Stimulated activated CD8-positive, alpha-beta memory T cell treated with anti-CD3 and anti-CD28 coated beads, Interleukin-7, amount 100 ng/mL, for 4 hours (primary cell): ENCODE data around the gene SLC39A7.
"Not testable (repeated sequence)": the region's sequence is repeated elsewhere in the genome, so short reads cannot be mapped to it uniquely, and the experiment has no call there.

Experiments used
- DNase-seq, 2 donors: peaks; one replicate each; pipeline ENCODE4 v3.0.0-alpha.2; 2020; ENCODE audit warnings: low read depth in 2 of 2

Gene SLC39A7

DNA sequence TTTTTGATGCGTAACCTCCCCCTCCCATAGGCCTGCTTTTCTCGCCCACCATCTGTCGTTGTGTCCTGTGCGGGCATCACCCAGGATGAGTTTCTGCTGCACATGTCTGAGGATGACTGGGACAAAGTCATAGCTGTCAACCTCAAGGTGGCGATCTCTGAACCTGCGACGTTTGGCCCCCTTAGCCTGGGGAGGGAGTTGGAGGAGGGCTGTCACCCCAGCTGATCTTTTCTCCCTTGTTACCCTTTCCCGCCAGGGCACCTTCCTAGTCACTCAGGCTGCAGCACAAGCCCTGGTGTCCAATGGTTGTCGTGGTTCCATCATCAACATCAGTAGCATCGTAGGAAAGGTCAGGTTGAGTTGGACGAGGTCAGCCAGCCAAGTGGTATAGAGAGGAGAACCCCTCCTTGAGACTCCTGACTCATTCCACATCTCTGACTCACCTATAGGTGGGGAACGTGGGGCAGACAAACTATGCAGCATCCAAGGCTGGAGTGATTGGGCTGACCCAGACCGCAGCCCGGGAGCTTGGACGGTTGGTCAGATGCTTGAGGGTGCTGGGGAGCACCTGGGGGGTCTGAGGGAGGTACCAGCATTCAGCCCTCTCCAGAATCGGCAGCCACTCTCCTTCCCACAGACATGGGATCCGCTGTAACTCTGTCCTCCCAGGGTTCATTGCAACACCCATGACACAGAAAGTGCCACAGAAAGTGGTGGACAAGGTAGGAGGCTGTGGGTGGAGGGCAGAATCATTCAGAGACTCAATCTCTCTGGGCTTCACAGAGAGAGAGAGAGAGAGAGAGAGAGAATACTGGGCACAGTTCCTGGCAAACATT is 4.7 kb downstream of the SLC39A7 start:
- no peak for DNase-seq

DNA sequence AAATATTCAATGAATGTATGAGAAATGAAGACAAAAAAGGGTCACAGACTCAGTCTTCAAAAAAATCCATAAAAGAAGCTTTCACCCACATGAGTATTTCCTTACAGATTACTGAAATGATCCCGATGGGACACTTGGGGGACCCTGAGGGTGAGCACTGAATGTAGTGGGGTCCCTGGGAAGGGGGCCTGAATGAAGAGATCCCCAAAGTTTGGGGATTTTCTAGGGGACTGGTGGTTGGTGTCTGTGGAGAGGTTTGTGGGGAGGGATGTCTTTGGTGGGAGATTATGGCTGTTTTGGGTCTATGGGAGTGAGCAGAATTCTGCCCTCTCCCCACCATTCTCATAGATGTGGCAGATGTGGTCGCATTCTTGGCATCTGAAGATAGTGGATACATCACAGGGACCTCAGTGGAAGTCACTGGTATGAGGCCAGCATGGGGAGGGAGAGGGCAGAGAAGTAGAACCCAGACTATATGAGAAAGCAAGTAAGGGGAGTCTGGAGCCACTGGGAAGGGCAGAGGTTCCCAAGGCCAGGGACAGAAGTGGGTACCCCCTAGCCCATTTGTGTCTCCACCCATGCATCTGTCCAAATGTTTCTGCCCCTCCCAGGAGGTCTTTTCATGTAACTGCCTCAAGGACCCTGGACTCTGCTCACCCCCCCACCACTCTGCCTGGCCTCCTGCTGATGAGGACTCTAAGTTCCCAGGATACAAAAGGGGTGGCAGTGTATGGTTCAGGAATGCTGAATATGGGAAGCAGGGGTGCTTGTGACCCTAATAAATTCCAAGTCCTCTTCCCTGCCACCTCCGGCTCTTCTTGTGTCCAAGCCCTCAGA is 5.6 kb downstream of the SLC39A7 start:
- DNase-seq: no peak

DNA sequence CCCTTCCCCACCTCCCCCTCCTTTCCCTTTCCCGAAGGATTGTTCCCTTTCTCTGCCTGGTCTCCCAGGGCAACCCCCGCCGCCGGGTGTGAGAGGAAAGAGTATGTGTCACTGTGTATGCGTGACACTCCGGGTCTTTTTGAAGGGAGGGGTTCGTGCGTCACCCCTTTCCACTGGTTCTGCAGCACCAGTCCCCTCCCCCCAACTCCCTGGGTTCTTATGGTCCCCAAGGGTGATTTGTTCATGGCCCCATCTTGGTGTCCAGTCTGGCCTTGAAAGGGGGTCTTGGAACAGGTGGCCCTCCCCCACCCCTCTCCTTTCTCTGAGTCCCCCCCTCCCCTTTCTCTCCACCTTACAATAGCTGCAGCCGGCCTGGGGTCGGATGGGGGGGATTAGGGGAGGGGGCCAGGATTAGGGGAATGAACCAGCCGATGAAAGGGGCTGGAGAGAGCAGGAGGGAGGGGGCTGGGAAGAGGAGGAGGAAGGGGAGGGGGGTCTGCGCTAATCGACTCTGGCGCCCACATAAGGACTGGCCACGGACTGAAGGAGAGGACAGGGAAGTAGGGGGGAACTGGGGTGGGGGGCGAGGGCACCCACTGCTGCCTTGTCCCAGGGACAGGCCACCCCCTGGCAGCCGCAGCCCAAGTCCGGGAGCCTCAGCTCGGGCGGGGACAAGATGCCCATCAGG is 6.3 kb downstream of the SLC39A7 start:
- no peak for DNase-seq

DNA sequence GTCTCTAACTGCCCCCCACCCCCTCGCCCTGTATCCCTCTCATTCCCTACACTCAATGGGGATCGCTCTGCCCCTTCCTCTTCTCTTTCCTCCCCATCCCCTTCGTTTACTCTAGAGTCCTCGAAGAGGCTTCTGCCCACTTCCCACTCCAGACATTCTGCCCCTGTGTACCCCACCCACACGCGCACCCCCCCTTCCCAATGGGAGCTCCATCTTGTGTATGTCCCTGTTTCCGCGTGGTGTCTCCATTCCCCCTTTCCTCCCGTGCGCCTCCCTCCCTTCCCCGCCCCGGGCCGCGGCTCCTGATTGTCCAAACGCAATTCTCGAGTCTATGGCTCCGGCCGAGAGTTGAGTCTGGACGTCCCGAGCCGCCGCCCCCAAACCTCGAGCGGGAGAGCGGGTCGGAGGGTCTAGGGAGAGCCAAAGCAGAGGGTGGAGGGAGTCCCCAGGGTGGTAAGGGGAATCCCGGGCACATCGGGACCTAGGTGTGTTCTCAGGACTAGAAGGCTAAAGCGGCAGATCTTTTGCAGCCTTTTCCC is 7.0 kb downstream of the SLC39A7 start:
- no peak for DNase-seq

DNA sequence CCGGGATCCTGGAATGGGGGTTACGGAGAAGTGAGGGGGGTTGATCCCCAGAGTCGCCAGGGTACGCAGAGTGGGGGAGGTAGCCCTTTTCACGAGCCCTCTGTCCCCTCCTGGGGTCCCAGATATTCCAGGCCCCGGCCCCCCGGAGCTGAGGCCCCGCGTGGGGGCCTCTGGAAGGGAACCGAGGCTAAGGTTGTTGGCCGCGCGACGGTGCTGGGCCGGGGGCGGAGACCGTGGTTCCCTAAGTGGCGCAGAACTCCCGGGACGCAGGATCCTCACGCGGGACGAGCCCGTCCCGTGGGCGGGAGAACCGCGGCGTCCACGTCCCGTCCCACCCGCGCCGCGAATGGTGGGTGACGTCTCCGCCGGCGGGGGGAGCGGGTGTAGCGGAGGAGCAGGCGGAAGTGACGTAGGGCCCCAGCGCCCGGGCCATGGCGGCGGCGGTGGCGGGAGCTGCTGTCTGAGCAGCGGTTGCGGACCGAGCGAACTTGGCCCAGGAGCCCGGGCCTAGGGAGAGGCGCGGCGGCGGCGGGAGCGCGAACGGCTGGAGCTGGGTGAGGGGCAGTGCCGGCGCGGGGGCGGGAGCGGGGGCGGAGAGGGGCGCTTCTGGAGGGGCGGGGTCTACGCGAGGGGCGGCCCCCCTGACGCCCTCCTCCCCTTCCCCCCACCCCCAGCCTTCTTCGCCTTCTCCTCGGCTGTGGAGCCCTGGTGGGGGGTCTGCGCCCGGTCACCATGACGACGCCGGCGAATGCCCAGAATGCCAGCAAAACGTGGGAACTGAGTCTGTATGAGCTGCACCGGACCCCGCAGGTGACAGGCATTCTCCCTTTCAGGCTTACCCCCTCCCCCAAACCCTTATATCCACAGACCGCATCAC is 7.7 kb downstream of the SLC39A7 start, which contains the start of gene RING1:
TSS of gene RING1 (plus strand) at position 410 of the 877 bp plus-strand sequence. CDS start at position 733, 323 bp downstream.
- DNase-seq: peak; percentile 66 to 86

DNA sequence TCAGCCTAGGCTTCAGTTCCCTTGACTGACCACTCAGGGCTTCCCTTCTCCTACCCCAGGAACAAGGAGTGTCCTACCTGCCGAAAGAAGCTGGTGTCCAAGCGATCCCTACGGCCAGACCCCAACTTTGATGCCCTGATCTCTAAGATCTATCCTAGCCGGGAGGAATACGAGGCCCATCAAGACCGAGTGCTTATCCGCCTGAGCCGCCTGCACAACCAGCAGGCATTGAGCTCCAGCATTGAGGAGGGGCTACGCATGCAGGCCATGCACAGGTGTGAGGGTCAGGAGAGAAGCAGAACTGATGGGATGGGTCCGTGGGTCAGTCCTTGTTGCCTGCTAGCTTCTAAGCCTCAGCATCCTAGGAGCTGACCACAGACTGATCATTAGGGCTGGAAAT is 9.2 kb downstream of the SLC39A7 start:
- no peak for DNase-seq

DNA sequence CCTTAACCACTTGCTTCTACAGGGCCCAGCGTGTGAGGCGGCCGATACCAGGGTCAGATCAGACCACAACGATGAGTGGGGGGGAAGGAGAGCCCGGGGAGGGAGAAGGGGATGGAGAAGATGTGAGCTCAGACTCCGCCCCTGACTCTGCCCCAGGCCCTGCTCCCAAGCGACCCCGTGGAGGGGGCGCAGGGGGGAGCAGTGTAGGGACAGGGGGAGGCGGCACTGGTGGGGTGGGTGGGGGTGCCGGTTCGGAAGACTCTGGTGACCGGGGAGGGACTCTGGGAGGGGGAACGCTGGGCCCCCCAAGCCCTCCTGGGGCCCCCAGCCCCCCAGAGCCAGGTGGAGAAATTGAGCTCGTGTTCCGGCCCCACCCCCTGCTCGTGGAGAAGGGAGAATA is 10.5 kb downstream of the SLC39A7 start:
- DNase-seq: no peak

DNA sequence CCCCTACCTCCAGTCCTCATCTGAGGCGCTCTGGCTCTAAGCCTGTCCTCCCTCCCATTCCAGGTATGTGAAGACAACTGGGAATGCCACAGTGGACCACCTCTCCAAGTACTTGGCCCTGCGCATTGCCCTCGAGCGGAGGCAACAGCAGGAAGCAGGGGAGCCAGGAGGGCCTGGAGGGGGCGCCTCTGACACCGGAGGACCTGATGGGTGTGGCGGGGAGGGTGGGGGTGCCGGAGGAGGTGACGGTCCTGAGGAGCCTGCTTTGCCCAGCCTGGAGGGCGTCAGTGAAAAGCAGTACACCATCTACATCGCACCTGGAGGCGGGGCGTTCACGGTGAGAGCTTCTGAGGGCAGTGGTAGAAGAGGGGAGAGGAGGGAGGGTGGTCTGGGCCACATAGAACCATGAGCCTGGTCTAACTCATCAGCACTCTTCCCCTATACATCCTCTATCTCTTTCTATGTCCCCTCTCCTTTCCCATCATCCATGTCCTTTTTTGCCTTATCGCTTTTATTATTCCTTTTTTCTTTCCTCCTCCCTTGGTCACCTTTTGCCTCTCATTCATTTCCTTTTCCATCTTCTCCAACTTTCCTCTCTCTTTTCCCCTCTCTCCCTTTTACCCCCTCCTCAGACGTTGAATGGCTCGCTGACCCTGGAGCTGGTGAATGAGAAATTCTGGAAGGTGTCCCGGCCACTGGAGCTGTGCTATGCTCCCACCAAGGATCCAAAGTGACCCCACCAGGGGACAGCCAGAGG is 11.2 kb downstream of the SLC39A7 start:
- no peak for DNase-seq

DNA sequence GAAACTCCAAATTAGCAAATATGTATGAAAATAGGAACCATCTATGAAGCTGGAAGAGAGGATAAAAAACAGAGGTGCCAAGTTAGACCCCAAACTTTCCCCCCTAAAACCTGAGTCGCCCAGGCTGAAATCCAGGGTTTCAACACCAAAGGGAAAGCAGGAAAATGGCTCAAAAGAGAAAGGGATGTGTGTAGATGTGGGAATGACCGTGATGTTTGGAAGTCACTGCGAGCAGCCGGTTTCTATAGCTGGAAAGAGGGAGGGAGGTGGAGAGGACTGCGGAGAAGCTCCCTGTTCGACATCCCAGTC is 12.1 kb downstream of the SLC39A7 start:
- DNase-seq: no peak

DNA sequence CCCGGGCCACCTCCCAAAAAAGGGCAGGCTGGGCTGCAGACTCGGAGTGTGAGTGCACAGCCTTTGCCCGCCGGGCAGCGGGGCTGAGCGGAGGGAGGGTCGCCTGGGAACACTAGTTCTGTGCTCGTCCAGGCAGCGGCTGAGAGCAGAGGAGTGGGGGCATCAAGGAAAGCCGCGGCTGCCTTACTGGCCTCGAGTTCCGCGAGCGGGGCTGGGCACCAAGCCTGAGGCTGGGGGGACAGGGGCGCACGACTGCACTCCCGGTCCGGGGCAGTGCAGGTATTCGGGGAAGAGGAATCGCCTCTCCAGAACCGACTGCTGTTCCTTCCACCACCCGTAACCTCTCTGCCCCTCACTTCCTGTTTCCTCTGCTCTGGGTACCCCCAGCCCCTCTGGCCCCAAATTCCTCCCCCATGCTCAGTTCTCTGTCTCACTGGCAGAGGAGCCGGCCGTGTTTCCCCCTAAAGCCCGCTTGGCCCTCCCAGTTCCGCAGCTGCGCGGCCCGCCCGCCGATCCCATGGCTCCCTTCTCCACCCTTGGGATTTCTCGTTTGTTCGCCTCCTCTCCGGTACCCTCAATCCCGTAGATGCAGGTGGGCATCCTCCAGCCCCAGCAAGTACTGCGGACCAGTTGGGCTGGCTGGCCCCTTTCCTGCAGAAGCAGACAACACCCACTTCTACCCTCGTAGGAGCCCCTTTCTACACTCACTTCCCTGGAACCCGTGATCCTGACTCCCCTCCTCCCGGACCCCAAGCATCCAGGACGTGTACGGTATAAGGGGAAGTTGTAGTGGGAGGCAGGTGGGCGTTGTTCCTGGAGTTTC is 12.7 kb downstream of the SLC39A7 start:
- DNase-seq: no peak

DNA sequence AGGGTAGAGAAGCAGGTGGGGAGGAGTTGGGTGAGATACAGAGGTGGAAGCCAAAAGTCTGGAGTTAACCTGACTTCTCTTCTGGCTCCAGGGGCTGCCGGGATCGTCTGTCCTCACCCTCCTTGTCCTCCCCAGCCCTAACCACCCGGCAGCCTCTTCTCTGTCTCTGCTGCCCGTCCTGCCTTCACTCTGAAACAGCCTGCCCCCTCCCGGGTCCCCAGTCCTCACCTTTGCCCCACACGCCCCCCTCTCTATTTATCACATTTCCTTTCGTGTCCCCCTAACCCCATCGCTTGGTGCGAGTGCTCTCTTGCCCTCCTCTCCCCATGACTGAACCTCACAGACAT is 13.3 kb downstream of the SLC39A7 start:
- no peak for DNase-seq

DNA sequence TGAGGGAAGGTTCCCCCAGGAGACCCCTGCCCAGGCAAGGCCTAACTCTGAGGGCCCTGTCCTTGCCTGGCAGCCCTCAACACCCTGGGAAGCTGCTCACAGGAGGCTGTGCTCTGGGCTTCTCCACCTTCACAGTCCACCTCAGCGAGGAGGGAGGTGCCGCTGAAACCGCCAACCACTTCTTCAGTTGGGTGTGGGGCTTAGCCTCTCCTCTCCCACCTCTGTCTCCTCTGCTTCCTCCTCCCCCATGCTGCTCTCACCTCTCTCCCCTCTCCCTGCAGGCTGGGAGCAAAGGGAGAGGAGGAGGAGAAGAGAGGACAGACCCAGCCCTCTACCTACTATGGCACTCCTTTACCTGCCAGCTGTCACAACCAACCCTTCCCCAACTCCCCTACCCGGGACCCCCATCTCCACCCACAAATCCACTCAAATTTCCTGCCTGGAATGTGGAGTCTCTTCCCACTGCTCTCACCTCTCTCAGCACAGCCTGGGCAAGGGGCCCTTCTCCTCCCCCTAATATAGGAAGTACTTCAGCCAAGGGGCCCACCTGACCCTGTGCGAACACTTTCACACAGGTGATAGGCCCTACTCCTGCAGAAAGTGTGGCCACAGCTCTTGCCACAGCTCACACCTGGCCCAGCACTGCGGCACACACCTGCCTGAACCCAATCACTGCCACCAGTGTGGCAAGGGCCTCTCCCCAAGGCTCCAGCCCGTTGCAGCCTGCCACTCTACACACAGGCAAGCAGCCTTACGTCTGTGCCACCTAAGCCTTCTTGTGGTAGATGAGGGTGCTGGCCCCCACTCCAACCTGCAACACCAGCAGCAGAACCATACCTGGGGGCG is 14.8 kb downstream of the SLC39A7 start:
- DNase-seq: no peak

DNA sequence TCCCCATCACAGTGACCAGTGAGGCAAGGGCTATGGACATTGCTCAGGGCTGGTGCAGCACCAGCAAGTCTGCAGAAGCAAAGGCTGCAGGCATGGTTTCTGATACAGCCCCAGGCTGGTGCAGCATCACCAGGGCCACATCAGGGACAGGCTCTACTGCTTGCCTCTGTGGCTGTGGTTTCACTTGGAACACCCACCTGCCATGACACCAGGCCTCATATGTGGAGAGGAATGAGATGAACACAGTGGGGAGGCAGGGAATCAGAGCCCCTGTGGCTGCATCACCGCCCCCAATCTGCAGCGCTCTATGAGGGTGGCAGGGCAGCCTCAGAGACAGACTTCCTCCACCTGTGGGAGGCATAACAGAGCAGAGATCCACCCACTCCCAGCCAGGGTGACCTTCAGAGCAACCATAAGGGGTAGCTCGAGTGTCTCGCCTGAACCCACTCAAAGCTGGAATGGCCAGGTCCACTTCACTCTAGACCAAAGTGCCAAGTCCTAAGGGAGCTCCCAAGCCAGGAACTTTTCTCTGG is 15.5 kb downstream of the SLC39A7 start:
- no peak for DNase-seq

DNA sequence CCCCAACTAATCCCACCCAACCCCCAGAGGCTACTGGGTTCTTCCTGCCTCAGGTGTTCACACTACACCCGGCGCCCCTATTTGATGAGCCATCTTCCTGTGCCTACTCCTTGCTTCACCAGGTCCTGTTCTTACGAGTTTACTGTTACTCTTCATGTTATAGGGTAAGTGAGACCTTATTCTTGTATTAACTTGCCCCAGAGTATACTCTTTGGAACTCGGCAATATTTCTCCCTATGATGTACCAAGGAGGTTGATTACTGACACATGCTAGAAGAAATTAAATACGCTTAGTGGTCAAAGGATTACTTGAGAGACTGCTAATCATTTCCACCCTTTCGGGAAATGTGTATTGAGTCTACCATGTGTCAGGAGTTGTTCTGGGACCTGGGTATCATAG is 16.6 kb downstream of the SLC39A7 start:
- no peak for DNase-seq

DNA sequence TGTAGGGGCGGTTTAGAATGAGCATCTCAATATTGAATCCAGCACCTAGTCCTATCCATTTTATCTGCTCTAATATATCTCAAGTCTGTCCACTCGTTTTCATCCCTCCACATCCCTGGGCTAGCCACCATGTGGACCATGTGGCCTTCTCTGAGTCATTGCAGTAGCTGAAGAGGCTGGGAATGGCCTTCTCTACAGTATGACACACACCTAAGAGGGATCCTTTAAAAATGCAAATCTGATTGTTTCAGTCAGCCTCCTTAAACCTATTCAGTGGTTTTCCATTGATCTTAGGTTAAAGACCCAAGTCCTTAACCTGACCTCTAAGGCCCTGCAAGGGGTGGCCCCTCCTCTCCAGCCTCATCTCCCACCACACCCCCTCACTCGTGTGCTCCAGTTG is 17.0 kb downstream of the SLC39A7 start:
- no peak for DNase-seq

DNA sequence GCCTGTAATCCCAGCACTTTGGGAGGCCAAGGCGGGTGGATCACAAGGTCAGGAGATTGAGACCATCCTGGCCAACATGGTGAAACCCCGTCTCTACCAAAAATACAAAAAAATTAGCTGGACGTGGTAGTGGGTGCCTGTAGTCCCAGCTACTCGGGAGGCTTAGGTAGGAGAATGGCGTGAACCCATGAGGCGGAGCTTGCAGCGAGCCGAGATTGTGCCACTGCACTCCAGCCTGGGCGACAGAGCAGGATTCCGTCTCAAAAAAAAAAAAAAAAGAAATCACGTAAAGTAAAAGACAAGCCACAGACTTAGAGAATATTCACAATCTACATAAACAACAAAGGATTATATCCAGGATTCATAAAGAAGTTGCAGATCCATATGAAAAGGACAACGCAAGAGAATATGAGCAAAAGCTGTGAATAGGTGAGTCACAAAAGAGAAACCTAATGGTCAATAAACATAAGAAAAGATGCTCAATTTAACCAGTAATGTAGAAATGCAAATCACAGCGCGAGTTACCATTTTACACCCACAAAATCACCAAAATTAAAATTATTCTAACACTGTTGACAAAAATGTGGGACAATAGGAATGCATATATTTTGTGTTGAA is 25.9 kb downstream of the SLC39A7 start:
- not testable (repeated sequence) for DNase-seq

DNA sequence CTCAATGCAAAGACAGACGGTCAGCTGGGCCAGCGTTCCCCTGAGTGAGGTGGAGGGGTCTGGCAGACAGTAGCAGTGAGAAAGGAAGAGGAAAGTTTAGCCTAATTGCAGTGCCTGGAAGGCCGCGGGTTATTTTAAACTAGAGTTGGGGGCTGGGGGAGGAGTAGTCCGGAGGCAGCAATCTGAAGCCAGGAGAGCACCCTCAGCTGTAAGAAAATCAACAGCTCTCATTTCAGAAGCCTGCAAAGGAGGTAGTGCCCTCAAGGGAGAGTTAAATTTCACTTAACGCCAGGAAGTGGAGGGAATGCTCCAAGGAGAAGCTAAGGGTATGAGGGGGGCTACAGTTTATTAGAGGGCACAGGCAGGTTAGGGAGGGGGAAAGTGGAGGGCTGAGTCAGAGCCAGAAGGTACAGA is 34.6 kb downstream of the SLC39A7 start:
- DNase-seq: no peak

DNA sequence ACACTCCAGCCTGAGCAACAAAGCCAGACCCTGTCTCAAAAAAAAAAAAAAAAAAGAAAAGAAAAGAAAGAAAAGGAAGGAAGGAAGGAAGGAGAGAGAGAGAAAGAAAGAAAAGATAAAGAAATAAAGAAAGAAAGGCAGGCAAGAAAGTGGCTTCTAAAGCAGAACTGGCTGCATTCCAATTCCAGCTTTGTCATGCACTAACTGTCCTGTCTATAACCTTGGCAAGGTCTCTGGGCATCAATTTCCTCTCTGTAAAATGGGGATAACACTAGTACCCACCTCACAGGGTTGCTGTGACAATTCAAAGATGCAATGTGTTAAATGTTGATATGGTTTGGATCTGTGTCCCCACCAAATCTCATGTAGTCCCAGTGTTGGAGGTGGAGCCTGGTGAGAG is 35.7 kb downstream of the SLC39A7 start:
- no peak for DNase-seq
